Caco-2 (cell line): ENCODE data around the gene PRODH2. TPM values are rescaled to one million over a fixed set of nuclear protein-coding genes. Genes with fewer than 3 reads are reported as not detected.
A peak's percentile ranks its signal among the peaks of the same experiment; 100 is the strongest.

Experiments
- BruUV-seq: library from RNA; stranded (reverse); fragments of 400-500 nt; replicated peaks from 2 replicates; lab custom pipeline; 2021; lab: Mats Ljungman, UMichigan
- CTCF ChIA-PET: fragments of 300-600 bp; sonication (Branson Sonifier 250); formaldehyde crosslinking; loops from one replicate; lab custom pipeline; 2022; ENCODE audit warnings: antibody characterized with exemption; lab: Charles Lee
- POLR2A ChIA-PET: fragments of 300-600 bp; sonication (Branson Sonifier 250); formaldehyde crosslinking; loops from one replicate; lab custom pipeline; 2022; ENCODE audit warnings: antibody characterized with exemption; lab: Charles Lee
- DNase-seq, 2 experiments: peaks; one replicate each; pipeline versions ENCODE4 v3.0.0 to v3.0.0-alpha.2; 2020 to 2022
- H3K27me3 ChIP-seq: replicated peaks from 2 replicates; pipeline ENCODE4 v1.6.0; 2011; ENCODE audit warnings: low read length; ENCODE audit not compliant: control insufficient read depth, insufficient read depth
- H3K36me3 ChIP-seq: 2 replicates; pipeline ENCODE4 v1.5.1; 2011; ENCODE audit warnings: low read length; ENCODE audit not compliant: control insufficient read depth, insufficient read depth
- H3K4me1 ChIP-seq: fragments of 250-450 bp; sonication (Bioruptor Pico); 2 replicates; pipeline ENCODE4 v1.5.1; 2020; ENCODE audit warnings: mild to moderate bottlenecking
- H3K4me3 ChIP-seq: 2 replicates; pipeline ENCODE4 v1.5.1; 2011; ENCODE audit warnings: low read depth, mild to moderate bottlenecking, control low read depth, low read length
- H3K9me3 ChIP-seq: fragments of 250-450 bp; sonication (Bioruptor Pico); 2 replicates; pipeline ENCODE4 v1.5.1; 2020; ENCODE audit warnings: mild to moderate bottlenecking, moderate library complexity
- H3K27ac Mint-ChIP-seq: one replicate; pipeline ENCODE4 v1.8.0; 2022; ENCODE audit warnings: mixed read lengths; ENCODE audit not compliant: unreplicated experiment
- H3K27me3 Mint-ChIP-seq: one replicate; pipeline ENCODE4 v1.8.0; 2022; ENCODE audit warnings: mixed read lengths; ENCODE audit not compliant: insufficient read depth, unreplicated experiment
- H3K36me3 Mint-ChIP-seq: one replicate; pipeline ENCODE4 v1.8.0; 2022; ENCODE audit warnings: mild to moderate bottlenecking, mixed read lengths; ENCODE audit not compliant: insufficient read depth, unreplicated experiment
- H3K4me1 Mint-ChIP-seq: one replicate; pipeline ENCODE4 v1.8.0; 2022; ENCODE audit warnings: low read depth, mixed read lengths; ENCODE audit not compliant: unreplicated experiment
- H3K4me3 Mint-ChIP-seq: one replicate; pipeline ENCODE4 v1.8.0; 2022; ENCODE audit warnings: mild to moderate bottlenecking, moderate library complexity, mixed read lengths; ENCODE audit not compliant: unreplicated experiment
- H3K9me3 Mint-ChIP-seq: one replicate; pipeline ENCODE4 v1.8.0; 2022; ENCODE audit warnings: mixed read lengths; ENCODE audit not compliant: unreplicated experiment
- intact Hi-C: fragments of 100-400 bp; cut with micrococcal nuclease; formaldehyde crosslinking; loops from one replicate; pipeline ENCODE4 v1.10.0; 2022; ENCODE audit not compliant: unreplicated experiment
- total RNA-seq: library from RNA; stranded (reverse); gene quantifications from 2 replicates; pipeline ENCODE4 v1.2.3, GENCODE V29; 2022
- TF ChIP-seq, protein P1 (sequence below), 2 experiments: fragments of 200-600 bp in 1 of 2; IDR thresholded peaks; 1 replicate in 1 of 2; 2 replicates in 1 of 2; pipeline versions ENCODE4 v1.5.1 to v1.8.0; 2011 to 2022; ENCODE audit warnings: antibody characterized with exemption in 1 of 2, control low read depth in 1 of 2, inconsistent platforms in 1 of 2, low read depth in 1 of 2, low read length in 1 of 2, mild to moderate bottlenecking in 1 of 2, moderate library complexity in 1 of 2; ENCODE audit not compliant: insufficient read depth in 1 of 2, severe bottlenecking in 1 of 2, unreplicated experiment in 1 of 2

The PRODH2 gene
- total RNA-seq, 1 experiment from 2014 or later, result not detected

DNA sequence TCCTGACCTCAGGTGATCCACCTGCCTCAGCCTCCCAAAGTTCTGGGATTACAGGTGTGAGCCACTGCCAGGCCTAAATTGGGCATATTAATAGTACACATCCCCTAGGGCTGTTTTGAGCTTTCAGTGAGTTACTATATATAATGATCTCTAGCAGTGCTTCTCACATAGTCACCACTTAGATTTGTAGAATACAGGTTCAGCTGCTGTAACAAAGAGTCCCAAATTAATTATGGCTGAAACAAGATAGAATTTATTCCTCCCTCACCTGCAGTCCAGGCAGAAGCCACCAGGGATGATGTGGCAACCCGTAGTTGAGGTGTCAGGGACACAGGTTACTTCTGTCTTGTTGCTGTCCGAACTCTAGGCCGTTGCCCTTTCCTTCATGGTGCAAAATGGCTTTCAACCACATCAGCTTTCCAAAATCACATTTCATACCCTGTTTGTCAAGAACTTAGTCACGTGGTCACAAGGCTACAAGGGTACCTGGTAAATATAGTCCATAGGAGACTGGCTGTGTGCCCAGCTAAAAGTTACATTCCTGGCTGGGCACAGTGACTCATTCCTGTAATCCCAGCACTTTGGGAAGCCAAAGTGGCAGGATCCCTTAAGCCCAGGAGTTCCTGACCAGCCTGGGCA, 51.8 kb downstream of the PRODH2 start:
- ChIA-PET POLR2A (no interaction called here), CTCF (no interaction called here)
- no peaks in the 10 kb centered on the region for H3K27me3 Mint-ChIP-seq
- Histone ChIP-seq H3K36me3 (no peaks in the 10 kb centered on the region; the same call in 1 of the 2 replicates), H3K4me1 (peaks cover 6% of the 10 kb centered on the region), H3K27me3 (no peaks in the 10 kb centered on the region), H3K9me3 (no peaks in the 10 kb centered on the region), H3K4me3 (no peak overlapping the region)
- TF ChIP-seq, protein P1, sequence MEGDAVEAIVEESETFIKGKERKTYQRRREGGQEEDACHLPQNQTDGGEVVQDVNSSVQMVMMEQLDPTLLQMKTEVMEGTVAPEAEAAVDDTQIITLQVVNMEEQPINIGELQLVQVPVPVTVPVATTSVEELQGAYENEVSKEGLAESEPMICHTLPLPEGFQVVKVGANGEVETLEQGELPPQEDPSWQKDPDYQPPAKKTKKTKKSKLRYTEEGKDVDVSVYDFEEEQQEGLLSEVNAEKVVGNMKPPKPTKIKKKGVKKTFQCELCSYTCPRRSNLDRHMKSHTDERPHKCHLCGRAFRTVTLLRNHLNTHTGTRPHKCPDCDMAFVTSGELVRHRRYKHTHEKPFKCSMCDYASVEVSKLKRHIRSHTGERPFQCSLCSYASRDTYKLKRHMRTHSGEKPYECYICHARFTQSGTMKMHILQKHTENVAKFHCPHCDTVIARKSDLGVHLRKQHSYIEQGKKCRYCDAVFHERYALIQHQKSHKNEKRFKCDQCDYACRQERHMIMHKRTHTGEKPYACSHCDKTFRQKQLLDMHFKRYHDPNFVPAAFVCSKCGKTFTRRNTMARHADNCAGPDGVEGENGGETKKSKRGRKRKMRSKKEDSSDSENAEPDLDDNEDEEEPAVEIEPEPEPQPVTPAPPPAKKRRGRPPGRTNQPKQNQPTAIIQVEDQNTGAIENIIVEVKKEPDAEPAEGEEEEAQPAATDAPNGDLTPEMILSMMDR (IDR thresholded peaks at IDR 0.05; ENCODE audit: insufficient read depth in 1 of 2, low read depth in 1 of 2, low read length in 1 of 2, severe bottlenecking in 1 of 2, unreplicated experiment in 1 of 2), result no peak
- DNase-seq, result no peak
- H3K4me3 Mint-ChIP-seq, result no peak overlapping the region
- peaks cover 35% of the 10 kb centered on the region for H3K36me3 Mint-ChIP-seq
- BruUV-seq, result no TSS peak
- no peak overlapping the region for H3K27ac Mint-ChIP-seq
- H3K4me1 Mint-ChIP-seq, result peaks cover 6% of the 10 kb centered on the region
- H3K9me3 Mint-ChIP-seq, result no peaks in the 10 kb centered on the region
- intact Hi-C loops, result no loop called here

DNA sequence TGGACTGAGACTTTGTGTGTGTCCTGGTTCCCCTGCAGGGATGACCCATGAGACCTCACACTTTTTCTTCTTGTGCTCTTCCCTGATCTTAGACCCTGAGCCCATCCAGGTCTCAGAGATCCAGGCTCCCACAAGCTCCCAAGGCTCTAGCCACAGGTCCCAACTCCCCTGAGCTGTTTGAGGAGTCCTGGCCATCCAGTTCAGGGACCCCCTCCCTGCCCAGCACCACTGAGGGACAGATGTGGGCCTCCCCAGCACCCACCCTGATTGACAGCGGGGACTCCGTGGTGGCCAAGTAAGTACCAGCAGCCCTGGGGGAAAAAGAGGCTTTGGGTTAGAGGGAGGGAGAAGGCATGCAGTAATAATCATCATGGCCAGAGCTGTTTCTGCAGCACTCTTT, 52.9 kb downstream of the PRODH2 start:
- CTCF ChIA-PET, result no interaction called here
- intact Hi-C loops, result loop anchor here (2.0 to 5.0 kb wide), 2 partner anchors 15 to 112 kb away; partner anchors contain the start of genes ARHGAP33 and COX6B1
- POLR2A ChIA-PET, result no interaction called here
- H3K4me3 Mint-ChIP-seq, result peak overlapping the region; percentile 88
- H3K9me3 Mint-ChIP-seq, result no peaks in the 10 kb centered on the region
- peaks cover 6% of the 10 kb centered on the region for H3K4me1 ChIP-seq
- no peaks in the 10 kb centered on the region; the same call in 1 of the 2 replicates for H3K36me3 ChIP-seq
- H3K27me3 Mint-ChIP-seq, result no peaks in the 10 kb centered on the region
- H3K36me3 Mint-ChIP-seq, result peaks cover 36% of the 10 kb centered on the region
- no peak overlapping the region for H3K4me3 ChIP-seq
- H3K9me3 ChIP-seq, result no peaks in the 10 kb centered on the region
- TF ChIP-seq, protein P1 (IDR thresholded peaks at IDR 0.05; ENCODE audit: insufficient read depth in 1 of 2, low read depth in 1 of 2, low read length in 1 of 2, severe bottlenecking in 1 of 2, unreplicated experiment in 1 of 2), result no peak
- BruUV-seq, result no TSS peak
- no peak for DNase-seq
- H3K4me1 Mint-ChIP-seq, result peaks cover 6% of the 10 kb centered on the region
- H3K27ac Mint-ChIP-seq, result no peak overlapping the region
- no peaks in the 10 kb centered on the region for H3K27me3 ChIP-seq

- BruUV-seq, result TSS peak; percentile 70
- TF ChIP-seq, protein P1 (IDR thresholded peaks at IDR 0.05; ENCODE audit: insufficient read depth in 1 of 2, low read depth in 1 of 2, low read length in 1 of 2, severe bottlenecking in 1 of 2, unreplicated experiment in 1 of 2), result no peak
- Mint-ChIP-seq H3K4me3 (peak within 1 kb of the TSS; percentile 88), H3K27ac (peak within 1 kb of the TSS; percentile 92), H3K4me1 (peaks cover 6% of the 10 kb centered on the region), H3K36me3 (peaks cover 36% of the 10 kb centered on the region), H3K27me3 (no peaks in the 10 kb centered on the region), H3K9me3 (no peaks in the 10 kb centered on the region)
- intact Hi-C loops, result loop anchor here (1.0 to 5.0 kb wide), 4 partner anchors 10 to 297 kb away; partner anchors contain the start of genes ARHGAP33, COX6B1, LIN37 and THAP8
- H3K4me3 ChIP-seq, result peak within 1 kb of the TSS; percentile 68
- H3K27me3 ChIP-seq, result no peaks in the 10 kb centered on the region
- peaks cover 6% of the 10 kb centered on the region for H3K4me1 ChIP-seq
- H3K9me3 ChIP-seq, result no peaks in the 10 kb centered on the region
- no peaks in the 10 kb centered on the region; the same call in 1 of the 2 replicates for H3K36me3 ChIP-seq
- ChIA-PET POLR2A (interaction anchor here (0.7 to 1.0 kb wide), 3 partner anchors 10 to 49 kb away, joined by 3 to 14 read pairs (median 12); partner anchors contain the start of genes LIN37, PSENEN and U2AF1L4), CTCF (interaction anchor here (0.5 kb wide), 1 partner anchor 71 kb away, joined by 4 read pairs; no protein-coding TSS in a partner anchor)
- DNase-seq, result peak; percentile 99 to 100
Measured at GRCh38 chr19:35757749-35758608, 54.7 kb downstream of the PRODH2 start, which contains the start of gene PROSER3. PROSER3 (plus strand) TSS chr19:35758176; CDS start chr19:35758216, 40 bp downstream.
